SKM-1 treated with dmso at 0.1 percent for 144 hours (cell line): ENCODE measurements around the gene PIN4.
"Not testable (repeated sequence)": the region's sequence is repeated elsewhere in the genome, so short reads cannot be mapped to it uniquely, and the experiment has no call there.

Source experiments
- DNase-seq: peaks from one replicate; lab custom pipeline; 2025; ENCODE audit not compliant: unreplicated experiment; lab: John Stamatoyannopoulos, UW

The PIN4 gene

DNA sequence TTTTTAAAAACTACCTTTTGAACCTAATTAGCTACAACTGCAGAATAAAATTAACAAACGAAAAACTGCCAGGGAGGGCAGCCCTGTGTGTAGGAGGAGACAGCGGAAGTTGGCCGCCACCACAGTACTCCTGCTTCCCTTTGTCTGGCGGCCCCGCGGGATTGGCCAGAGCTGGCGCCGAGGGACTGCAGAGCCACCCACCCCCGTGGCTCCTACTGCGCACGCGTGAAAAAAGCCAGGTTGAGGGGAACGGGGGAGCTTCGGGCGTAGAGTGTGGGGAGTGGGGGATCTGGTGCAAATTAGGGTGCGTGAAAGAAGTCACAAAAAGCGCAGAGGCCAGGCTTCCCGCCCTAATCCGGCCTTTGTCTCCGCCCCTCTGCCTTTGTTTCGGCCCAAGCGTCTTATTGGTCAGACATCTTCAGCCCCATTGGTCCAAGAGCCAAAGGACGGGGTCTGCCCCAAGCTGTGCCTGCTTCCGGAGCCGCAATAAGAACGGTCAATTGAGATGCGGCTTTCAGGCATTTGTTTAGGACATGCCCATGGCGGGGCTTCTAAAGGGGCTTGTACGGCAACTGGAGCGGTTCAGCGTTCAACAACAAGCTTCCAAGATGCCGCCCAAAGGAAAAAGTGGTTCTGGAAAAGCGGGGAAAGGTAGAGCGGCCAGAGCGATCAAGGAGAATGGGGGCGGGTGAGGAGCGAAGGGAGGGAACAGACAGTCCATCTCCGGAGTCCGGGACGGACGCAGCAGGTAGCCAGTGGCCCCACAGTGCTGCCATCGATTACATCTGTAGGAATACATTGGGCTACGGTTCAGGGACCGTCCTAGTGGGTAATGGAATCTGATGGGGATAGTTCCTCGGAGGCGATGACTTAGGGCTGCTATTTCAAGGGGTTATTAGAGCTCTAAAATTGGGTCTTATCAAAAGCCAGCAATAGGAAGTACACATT lies at the start of gene PIN4:
PIN4 (plus strand) TSS at position 580 of the 948 bp plus-strand sequence; CDS start at position 609, 29 bp downstream.
- peak; percentile 83 for DNase-seq

DNA sequence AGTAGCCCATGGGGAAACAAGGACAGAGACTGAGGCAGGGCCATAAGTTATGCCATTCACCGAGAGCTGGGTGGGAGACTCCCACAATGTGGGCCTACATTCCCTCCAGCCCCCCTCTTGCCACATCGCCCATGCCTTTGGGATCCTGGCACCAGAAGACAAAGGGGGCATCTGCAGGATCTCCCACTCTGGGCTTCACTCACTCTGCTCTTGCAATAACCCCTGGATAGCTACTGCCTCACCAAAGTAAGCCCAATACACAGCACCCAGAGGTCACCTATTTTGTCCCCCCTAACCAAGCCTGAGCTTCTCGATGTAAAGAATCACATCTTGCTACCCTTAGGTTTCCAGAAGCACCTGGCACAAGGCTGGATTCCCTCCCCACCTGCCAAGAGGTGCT lies 49.1 kb upstream of the PIN4 start:
- DNase-seq: no peak

DNA sequence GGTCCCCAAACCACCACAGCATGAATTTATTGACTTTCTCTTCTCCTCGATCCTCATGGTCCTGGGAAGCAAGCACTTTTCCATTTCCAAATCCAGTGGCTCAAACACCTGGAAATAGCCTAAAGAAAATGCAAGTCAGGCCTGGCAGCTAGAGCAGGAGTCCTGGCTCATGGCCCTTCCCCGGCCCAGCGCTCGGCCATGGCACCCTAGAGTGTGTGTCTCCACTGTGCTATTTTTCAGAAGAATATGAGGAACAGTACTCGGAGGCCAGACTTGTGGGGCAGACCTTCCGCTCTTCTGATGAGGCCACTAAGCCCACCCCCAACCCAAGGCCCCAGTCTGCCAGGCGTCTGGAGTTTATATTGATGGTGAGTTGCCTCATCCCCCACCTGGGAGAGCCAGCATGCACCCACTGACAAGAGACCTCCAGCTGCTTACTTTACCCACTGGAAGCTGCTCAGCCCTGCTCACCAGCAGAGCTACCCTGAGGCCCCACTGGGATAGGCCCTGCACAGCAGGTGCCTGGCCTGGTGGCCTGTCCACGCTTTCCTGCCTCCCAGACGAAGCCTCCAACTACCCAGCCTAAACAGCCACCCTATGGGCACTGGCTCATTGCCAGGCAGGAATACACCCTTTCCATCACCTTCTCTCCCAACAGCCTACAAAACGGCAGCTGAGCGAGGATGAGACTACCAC lies 47.6 kb upstream of the PIN4 start:
- no peak for DNase-seq

DNA sequence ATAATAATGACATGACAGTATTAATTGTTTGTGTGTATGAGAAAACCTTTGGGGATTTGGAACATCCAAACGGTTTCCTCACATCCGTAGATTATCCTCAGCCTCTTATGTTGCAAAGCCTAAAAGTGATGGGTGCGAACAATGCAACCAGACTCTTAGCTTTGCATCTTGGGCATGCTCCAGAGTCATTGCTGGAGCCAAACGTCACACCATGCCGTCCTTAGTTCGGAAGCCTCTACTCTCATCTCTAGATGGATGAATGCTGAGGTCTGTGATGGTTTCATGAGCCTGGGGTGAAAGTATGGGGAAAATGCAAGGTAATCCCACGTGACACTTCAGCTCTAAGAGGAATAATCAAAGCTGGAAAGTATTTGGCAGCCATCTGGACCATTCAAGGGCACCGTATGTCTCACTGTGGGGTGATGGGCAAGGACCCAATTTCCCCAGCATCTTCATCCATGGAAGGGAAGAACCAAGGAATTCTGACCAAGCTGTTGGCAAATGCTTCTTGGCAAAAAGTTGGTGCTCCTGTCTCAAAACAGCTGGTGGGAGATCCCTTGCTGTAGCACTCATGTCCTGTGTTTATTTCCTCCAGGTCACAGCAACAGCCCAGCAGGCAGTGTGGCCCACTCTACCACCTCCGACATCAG lies 43.6 kb upstream of the PIN4 start:
- no peak for DNase-seq

DNA sequence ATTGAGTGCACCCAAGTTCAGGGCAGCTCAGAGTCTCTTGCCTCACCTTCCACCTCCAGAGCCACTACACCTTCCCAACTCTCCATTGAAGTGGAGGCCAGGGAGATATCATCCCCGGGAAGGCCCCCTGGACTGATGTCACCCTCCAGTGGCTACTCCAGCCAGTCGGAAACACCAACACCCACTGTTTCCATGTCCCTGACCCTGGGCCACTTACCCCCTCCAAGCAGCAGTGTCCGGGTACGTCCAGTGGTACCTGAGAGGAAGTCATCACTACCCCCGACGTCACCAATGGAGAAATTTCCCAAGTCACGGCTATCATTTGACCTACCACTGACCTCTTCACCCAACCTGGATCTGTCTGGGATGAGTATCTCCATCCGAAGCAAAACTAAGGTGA lies 42.0 kb upstream of the PIN4 start:
- no peak for DNase-seq

DNA sequence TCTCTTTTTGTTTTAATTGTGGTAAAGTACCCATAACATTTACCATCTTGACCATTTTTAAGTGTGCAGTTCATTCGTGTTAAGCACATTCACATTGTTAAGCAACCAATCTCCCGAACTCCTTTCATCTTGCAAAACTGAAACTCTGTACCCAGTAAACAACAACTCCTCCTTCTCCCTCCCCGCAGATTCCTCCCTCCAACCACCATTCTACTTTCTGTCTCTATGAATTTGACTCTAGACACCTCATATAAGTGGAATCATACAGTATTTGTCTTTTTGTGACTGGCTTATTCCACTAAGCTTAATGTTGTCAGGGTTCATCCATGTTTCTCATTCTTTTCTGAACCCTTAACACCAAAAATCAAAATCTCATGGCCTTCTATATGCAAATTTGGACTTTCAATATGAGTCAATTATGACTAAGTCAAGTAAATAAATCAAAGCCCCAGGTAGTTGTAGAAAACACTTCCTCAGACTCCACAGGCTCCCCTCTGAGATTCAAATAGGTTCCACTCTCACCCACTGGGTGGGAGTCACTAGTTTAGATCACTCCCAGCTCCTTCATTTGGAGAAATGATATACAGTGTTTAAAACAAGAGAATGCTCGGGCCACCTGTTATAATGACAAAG lies 40.1 kb upstream of the PIN4 start:
- no peak for DNase-seq

DNA sequence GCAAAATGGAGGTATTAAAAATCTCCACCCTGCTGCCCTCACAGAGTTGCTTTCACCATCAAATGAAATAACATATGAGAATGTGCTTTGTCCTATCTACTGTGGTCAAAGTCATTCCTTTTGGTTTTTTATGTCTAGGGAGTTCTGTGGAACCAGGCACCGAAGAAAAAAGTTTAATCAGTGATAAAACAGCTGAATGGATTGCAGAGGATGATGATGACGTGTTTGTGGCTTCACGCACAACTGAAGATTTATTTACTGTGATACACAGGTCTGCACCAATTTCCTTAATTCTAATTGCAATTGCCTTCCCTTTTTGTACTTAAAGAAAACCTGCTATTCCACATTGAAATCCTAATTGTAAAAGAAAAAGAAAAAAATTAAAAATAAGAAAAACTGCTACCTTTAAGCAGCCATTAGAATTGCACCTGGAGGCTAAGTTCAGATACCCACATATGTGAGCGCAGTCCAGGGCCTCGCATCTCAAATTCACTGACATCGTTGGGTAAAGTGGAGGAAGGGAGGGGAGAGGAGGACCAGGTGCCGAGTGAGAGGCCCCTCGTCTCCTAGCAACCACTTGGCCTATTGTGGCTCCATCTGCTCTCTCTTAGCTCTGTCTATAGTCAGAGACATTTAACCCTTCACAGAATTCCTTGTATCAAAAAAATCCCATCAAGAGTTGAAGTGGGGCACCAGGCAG lies 39.3 kb upstream of the PIN4 start:
- DNase-seq: no peak

DNA sequence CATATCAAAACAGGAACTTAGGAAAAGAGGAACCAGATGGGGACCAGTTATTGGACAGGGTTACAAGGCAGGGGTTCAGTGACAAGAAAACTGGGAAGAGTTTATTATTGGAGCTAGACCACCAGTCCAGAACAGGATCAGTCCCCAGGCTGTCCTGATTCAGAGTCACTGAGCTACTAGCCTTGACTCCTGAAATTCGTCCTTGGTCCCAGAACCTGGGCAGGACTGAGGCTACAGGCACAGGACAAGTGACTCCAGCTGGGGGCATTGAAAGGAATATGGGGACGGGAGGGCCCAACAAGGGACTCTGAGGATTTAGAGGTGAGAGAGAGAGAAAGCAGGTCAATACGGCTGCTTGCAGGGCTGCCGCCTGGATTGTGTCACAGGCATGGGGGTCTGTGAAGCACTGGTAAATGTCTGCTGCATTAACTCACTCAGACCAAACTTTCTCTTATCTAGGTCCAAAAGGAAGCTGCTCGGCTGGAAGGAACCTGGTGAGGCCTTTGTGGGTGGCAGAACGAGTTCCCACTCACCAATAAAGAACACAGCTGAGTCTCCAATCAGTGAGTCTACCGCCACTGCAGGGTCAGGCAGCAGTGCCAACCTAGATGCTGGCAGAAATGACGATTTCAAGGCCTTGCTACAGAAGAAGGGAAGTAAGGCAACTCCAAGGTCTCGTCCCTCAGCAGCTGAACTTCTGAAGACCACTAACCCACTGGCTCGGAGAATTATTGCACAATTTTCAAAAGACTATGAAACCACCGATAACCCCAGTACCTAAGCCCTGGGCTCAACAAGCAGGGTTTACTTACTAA lies 38.6 kb upstream of the PIN4 start:
- DNase-seq: no peak

DNA sequence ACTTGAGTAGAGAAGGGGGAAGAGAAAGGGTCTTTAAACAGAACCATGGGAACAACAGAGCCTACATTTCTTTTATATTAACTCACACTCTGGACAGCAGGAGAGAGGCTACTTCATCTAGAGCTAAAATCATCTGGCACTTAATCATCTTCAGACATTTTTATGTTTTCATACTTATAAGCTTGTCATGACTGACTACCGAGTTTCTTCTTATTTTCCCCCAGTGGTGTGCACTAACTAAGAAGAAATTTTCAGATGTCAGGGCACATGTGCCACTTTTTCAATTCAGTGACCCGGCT lies 38.0 kb upstream of the PIN4 start:
- no peak for DNase-seq

DNA sequence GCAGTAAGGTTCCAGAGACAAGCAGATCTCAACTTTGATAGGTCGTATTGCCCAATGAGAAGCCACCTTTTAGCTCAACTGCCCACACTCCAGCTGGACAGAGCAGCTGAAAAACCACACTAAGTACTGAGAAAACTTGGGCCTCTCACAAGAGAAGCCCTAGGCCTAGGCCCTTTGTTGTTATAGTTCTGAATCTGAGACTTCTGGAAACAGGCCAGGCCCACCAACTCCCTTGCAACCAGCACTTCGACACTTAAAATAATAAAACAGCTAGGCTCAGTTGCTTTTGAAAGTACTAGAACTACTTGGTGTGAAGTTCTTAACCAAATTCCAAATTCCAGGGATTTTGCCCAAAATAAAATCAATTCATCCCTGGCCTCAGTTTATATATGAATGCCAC lies 36.4 kb upstream of the PIN4 start:
- DNase-seq: no peak

DNA sequence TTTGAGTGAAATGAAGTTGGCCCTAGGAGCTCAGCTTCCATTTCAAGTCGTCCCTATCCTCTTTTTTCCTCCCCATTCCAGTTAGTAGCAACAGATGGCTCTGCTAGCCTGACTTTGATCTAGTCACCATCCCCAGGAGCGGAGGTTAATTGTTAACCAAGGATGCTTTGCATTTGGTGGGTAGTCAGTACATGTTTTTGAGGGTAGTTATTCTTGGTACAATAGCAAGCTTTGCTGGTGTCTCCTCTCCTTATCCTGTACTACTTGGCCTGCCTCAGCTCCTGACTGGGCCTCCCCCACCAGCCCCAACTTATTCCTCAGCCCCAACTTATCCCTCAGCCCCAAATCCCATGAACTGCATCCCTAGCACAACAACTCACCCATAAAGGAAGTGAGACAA lies 35.0 kb upstream of the PIN4 start:
- DNase-seq: no peak

DNA sequence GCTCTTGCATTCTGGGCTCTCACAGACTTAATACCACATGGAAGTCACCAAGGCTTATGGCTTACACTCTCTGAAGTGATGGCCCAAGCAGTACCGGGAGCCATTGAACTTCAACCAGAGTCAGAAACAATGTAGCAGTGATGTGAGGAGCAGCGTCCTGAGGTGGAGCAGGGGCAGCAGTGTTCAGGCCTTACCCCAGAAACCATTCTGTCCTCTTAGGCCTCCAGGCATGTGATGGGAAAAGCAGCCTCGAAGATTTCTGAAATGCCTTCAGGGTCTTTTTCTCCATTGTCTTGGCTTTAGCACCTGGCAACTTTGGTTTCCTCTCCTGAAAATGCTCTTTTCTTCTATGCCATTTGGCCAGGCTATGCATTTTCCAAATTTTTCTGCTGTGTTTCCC lies 22.8 kb upstream of the PIN4 start:
- no peak for DNase-seq

DNA sequence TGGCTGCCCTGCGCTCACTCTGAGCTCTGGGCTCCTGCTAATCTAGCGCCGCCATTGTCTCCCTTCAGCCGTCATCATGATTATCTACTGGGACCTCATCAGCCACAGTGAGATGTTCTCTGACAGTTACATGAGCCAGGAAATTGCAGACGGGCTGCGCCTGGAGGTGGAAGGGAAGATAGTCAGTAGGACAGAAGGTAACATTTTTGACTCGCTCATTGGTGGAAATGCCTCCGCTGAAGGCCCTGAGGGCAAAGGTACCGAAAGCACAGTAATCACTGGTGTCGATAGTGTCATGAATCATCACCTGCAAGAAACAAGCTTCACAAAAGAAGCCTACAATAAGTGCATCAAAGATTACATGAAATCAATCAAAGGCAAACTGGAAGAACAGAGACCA lies 21.8 kb upstream of the PIN4 start:
- no peak for DNase-seq

DNA sequence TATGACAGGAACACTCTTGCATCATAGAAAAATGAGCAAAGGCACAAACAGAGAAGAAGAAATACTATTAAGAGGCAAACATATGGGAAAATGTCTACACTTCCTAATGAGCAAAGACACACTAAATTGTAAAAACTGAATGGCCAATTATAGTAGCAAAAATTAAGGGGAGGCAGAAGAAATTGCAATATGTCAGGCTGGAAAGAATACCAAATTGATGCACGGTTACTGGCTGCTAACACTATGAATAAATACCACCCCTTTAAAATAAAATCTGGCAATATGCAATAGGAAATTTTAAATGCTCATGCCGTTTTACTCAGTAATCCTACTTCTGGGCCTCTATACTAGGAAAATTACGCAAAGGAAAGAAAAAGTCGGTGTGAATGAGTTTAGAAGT lies 16.0 kb upstream of the PIN4 start:
- DNase-seq: no peak

DNA sequence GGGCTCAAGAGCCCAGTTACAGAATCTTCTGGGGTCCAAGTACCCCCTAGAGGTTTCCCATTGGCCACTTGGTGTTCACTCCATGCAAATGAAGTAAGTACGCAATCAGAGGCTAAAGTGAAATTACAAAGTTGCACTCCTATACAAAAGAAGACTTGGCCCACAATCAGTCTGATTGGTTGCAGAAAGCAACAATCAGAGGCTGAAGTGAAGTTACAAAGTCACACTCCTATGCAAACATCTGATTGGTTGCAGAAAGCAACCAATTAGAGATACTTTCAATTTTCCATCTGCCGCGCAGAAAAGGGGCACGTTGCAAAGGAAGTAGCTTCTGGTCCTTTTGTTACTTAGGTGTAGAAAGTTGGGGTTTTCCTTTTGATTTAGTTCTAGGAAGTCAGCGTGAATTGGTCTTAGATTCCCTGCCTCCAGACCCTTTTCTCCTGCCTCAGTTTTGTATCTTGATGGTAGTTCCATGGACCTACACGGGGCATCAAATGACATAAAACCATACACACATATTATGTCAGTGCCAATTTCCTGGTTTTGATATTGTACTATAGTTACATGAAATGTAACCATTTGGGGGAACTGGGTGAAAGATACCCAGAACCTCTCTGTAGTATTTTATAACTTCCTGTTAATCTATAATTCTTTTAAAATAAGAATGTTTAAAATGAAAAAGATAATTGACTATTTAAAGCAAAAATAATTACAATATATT lies 12.4 kb upstream of the PIN4 start:
- DNase-seq: no peak

DNA sequence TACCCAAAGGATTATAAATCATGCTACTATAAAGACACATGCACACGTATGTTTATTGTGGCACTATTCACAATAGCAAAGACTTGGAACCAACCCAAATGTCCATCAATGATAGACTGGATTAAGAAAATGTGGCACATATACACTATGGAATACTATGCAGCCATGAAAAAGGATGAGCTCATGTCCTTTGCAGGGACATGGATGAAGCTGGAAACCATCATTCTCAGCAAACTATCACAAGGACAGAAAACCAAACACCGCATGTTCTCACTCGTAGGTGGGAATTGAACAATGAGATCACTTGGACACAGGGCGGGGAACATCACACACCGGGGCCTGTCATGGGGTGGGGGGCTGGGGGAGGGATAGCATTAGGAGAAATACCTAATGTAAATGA lies 5.3 kb upstream of the PIN4 start:
- DNase-seq: not testable (repeated sequence)

DNA sequence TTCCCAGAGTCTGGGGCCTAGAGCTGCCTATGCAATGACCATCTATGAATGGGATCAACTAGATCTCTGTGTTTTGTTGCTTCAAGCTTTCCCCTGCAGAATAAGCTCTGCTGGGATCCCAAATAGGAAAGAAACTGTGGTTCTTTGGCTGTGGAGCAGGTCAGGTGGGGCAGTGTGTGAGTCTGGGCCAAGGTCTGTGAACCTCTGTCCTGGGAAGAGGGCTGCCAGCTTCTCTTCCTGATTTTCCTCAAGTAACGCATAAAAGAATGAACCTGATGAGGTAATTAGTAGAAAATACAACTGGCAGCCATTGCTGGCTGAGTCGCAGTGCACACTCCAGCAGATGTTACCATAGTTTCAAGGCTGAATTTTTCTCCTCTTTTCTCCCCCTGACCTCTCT lies 4.6 kb upstream of the PIN4 start:
- no peak for DNase-seq

DNA sequence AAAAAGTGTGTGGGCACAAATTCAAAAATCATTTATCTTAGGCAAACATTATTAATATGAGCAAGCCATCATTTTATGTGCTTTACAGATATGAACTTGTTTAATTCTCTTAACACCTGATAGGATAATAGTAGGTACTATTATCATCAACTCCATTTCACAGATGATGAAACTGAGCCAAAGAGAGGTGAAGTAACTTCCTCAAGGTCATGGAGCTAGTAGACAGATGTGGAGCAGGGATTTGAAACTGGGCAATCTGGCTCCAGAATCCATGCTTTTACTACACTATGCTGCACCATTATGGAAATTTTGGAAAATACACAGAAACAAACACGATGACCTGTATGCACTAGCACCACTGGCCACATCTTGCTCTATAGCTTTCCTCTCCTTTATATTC lies 1.0 kb upstream of the PIN4 start:
- no peak for DNase-seq

DNA sequence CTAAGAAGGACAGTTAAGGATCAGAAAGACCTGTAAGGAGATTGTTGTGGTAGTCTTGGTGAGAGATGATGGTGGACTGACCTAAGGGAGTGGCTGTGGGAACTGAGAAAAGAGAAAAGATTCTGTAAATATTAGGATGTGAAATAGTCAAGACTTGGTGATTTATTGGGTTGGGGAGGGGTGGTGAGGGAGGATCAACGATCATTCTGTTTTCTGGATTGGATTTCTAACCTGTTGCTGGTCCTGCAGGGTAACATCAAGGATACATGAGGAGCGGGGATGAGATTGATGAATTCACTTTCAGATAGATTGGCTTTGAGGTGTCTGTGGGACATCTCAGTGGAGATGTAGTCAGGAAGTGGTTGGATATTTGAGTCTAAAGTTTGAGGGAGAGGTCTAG lies 1.4 kb downstream of the PIN4 start:
- no peak for DNase-seq
